HG02884 (cell line): Measurements from ENCODE around the gene R3HCC1L.

ENCODE experiments used
- ATAC-seq: cut with Tn5 transposase; IDR thresholded peaks from one replicate; pipeline ENCODE4 v1.9.1; 2021; ENCODE audit warnings: mild to moderate bottlenecking, moderate library complexity; ENCODE audit not compliant: unreplicated experiment

The R3HCC1L gene

GRCh38 chr10:98257961-98258360 lies 123.5 kb downstream of the R3HCC1L start:
- no peak for ATAC-seq

DNA sequence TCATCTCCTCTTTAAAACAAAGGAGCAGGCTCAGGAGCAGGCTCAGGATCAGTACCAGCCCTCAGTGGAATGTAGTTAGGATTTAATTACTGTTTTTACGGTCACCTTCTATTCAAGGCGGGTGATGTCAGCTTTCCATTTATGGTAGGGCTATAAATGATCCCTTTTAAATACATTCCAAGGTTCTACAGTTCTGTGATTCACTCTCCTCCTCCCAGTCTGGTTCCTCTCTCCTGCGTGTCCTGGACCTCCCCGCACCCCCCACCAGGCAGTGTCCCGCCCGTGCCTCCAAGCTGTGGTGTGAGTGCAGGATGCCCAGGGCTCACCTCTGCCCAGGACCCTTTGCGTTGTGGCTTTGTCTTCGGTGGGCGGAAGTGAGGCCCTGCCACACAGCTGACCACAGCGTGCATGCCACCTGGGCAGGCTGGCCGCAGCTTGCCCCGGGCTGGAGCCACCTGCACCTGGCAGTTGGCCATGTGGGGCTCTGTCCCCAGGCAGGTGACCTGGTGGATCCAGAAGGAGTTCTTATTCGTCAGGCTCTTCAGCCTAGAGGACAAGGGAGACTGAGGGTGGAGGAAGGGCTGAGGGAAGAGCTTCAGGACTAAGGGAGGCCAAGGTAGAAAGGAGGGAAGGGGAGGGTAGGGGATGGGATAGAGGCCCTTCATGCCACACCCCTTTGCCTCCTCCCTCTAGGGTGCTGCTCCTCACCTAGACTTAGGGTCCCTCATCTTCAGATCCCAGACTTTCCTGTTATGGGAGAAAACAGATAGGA lies 124.4 kb downstream of the R3HCC1L start:
- ATAC-seq: no peak

GRCh38 chr10:98259606-98260315 lies 125.3 kb downstream of the R3HCC1L start:
- no peak for ATAC-seq

DNA sequence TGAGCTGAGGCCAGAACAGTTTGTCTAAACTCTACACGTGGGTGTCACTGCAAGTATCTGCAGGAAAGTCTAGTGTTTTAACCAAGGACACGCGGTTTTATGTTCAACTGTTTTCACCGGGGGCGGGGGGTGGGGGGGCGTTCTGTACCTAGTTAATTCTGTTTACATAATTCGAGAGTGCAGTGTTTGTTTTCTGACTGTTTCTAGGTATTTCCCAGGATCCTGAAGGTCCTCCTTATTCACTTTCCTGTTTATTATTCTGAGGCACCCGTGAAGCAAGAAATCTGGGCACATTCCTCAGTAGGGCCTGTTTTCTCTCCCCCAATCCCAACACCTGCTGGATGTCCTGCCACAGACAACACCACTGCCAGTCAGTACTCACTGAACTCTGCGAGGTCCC lies 125.9 kb downstream of the R3HCC1L start:
- ATAC-seq: no peak

DNA sequence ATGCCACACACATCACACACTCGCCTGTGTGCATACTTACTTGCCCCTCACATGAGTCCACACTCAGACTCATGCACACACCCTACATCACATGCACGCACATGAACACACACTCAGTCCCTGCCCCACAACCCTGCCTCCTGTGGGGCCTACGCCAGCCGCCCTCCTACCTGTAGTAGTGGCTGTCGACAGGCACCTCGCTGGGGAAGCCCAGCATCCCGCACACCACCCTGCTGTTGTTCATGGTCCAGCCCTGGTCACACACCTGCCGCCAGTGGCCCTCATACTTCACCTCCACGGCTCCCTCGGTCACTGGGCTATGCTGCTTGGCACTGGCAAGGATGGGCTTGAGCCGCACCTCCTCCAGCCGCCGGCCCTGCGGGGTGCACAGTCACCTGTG lies 126.3 kb downstream of the R3HCC1L start:
- ATAC-seq: no peak

DNA sequence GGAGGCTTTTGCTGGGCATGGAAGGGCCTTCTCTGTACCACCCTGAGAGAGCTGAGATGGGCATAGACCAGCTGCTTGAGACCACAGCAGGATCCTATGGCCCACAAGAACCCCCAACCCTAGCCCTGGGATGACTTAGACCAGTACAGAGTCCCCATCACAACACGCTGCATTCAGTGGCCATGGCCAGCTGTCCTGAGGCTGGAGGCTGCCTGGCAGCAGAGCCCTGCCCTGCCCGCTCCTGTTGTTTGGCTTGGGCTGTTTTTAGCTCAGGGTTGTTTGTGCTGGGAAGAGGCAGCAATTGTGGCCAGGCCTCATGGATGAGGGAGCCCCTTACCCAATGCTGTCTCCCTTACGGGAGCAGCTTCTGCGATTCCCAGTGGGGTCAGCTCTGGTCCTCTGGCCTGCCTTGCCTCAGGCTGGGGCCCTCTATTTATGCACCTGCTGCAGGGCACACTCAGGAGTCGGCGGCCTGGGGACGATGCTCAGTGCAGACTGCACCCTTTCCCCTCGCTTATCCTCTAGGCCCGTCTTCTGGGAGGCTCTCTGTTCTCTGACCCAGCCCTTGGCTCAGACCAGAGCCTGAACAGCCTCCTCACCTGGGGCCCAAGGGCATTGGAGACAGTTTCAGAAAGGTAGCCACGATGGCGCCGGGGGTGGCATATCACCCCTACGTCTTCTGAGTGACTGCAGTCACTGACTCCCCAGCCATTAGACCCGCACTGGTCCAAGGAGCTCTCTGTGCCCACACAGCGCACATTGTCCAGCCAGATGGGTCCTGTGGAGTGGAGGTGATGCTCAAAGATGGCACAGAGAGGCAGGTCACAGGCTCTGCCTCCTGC lies 127.2 kb downstream of the R3HCC1L start:
- ATAC-seq: no peak

DNA sequence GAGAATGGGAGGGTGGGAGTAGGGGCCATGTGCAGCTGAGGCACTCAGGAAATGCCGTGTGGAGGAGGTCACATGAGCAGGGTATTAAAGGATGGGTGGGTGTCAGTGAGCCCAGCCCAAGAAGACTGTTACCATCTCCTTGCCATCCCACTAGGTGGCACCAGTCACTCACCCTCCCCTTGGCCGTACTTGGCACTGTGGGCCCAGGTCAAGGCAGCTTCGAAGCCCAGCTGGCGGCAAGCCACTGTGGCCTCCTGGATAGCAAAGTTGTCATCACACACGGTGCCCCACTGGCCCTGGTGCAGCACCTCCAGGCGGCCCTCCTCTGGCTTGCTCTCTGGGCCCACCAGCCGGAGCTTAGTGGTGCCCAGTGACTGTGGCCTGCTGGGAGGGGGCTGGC lies 128.1 kb downstream of the R3HCC1L start:
- no peak for ATAC-seq

- no peak for ATAC-seq
Measured at GRCh38 chr10:98263088-98263487, 128.6 kb downstream of the R3HCC1L start.

GRCh38 chr10:98264378-98265065 lies 130.1 kb downstream of the R3HCC1L start:
- ATAC-seq: no peak

- ATAC-seq: no peak
Measured at GRCh38 chr10:98265403-98266378, 131.2 kb downstream of the R3HCC1L start.

DNA sequence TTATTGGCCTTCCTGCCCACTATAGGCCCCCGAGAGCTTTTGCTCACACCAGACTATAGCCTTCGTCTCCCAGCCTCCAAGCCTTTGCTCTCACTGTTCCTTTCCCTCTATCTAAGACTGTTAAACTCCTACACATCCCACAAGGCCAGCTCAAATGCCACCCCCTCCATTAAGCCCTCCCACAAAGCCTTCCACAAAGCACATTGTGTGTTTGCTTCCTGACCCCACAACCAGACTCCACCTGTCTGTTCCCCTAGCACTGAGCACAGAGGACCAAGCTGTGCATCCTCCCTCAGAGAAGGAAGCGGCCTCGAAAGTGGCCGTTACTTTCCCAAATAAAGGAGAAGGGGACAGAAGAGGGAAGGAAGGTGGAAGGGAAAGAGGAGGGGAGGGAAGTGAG lies 132.2 kb downstream of the R3HCC1L start:
- no peak for ATAC-seq

DNA sequence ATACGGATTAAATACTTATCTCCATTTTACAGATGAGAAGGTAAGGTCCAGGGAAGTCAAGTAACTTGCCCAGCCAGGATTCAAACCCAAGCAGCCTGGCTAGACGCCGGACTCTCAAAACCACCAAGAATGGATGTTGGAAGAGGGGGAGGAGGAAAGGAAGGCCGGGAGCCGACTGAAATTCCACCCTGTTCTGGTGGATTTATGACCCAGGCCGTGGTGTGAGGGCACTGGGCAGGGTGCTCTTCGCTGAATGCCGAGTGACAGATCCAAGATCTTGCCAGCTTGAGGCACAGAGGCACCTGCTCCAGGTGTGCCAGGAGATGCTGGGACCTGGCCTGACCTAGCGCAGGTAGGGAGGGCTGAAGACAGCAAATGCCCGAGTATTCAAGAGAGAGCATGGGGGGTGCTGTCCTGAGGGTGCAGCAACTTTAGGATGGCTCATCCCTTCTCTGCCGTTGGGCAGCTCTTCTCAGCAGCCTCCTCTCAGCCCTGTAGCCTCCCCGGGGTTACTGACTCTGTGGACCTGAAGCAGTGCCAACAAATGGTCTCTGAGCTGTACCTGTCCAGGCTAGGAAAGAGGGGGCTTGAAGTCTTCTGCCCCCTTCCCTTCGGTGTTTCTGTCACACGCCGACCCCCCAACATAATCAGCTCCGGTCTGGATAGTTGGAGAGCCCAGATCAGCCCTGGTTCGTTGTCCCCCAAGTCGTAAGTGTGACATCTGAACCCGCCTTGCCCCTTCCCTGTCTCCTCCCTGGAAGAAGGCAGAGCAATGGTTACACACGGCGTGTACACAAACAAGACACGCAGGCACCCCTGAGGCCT lies 132.8 kb downstream of the R3HCC1L start:
- no peak for ATAC-seq

- no peak for ATAC-seq
Measured at GRCh38 chr10:98267894-98268693, 133.6 kb downstream of the R3HCC1L start, which contains the start of gene LOXL4. TSS of gene LOXL4 (minus strand) at chr10:98268194. CDS start at chr10:98263019, 5,175 bp downstream.

DNA sequence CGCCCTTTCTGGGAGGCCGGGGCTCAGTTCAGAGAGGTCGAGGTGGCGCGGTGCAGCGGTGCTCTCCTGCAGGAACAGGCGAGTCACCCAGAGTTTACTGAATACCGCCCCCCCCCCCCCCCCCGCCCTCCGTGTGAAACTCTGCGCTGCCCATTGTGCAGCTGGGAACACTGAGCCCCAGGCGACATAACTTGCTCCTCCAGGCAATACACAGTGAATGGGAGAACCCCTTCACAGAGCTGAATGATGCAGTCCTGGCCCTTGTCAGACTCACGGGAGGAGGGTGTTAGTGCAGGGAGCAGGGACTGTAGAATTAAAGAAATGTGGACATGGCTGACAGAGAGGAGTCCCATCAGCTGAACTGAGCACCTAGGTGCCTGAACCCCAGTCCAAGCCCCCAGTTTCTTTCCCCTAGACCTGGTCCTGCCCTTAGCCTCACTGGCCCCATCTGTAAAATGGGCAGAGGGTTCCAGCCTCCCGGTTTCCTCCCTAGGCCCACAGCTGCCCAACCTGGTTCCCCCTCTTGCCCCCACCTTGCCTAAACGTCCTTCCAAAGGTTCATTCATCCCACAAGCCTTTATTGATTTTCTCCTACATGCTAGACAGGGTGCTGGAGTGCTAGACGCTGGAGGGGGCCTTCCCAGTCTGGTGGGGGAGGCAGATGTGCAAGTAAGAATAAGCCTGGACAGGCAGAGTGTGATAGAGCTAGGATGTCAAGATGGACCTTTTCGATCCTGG lies 134.4 kb downstream of the R3HCC1L start:
- no peak for ATAC-seq

GRCh38 chr10:98269435-98269912 lies 135.0 kb downstream of the R3HCC1L start:
- ATAC-seq: no peak

DNA sequence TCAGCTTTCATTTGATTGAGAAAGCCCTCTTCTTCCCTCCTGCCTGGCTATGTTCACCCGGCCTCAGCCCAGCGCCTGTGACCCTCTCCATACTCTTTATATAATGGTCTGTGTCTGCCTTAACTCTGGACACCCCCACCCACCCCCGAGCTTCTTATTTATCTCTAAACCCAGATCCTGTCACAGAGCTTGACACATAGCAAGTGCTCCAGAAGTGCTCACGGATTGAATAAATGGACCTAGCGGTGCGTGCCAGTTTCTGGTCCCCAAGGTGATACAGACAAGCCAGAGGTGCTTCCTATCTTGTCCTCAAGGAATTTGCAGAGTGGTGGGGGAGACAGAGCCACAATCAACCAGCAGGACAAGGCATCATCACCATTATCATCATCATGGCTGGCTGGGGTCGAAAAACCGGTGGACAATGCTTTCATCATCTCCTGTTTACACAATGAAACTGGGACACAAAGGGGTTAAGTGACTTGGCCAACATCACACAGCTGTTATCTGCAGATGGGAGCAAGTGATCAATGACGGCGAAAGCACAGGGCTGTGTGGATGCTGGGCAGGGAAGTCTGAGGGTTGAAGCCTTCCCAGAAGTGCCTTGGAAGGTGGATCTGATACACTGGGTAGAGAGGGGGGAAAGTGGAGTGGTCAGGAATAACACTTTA lies 135.8 kb downstream of the R3HCC1L start:
- ATAC-seq: no peak

- no peak for ATAC-seq
Measured at GRCh38 chr10:98270786-98271185, 136.3 kb downstream of the R3HCC1L start.
